ENCODE results near the gene G6PC3. TPM values are rescaled to one million over a fixed set of nuclear protein-coding genes. Genes with fewer than 3 reads are reported as not detected.
A peak's percentile ranks its signal among the peaks of the same experiment; 100 is the strongest.

G6PC3 gene
- total RNA-seq, 1 experiment from 2014 or later, result 105 TPM

DNA sequence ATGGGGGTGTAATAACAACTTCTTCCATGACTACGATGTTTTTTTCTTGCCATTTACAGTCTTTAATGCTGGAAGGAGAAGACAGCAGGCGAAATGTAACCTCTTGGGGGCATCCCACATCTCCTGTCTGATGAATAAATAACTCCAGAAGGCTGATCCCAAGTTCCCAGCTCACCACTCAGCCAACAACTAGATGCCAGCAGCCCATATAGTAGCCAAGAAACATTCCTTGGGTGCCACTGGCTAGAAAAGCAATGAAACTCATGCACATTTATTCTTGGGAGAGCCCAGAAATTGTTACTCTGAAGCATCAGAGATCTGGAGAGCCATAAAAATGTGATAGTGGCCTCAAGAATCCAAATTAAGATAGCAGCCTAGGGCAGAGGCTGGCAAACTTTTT, 33.1 kb upstream of the G6PC3 start:
- Histone ChIP-seq H2AFZ (ENCODE audit: low read length) (no peak overlapping the region), H3K4me2 (ENCODE audit: insufficient read depth, insufficient read length, low read length) (no peak overlapping the region), H2BK120ac (ENCODE audit: low read depth, low read length, poor library complexity, severe bottlenecking) (no peak overlapping the region), H3K14ac (ENCODE audit: insufficient read depth, low read length) (no peak overlapping the region), H2BK20ac (ENCODE audit: low read depth, low read length, poor library complexity, severe bottlenecking) (no peak overlapping the region), H3T11ph (ENCODE audit: low read length) (no peak overlapping the region), H3K79me1 (ENCODE audit: insufficient read depth, low read depth, low read length, poor library complexity, severe bottlenecking) (peaks cover 11% of the 10 kb centered on the region), H4K5ac (ENCODE audit: insufficient read length, low read depth, low read length) (no peak overlapping the region), H2AK5ac (ENCODE audit: insufficient read length, low read length) (no peak overlapping the region), H2BK5ac (ENCODE audit: insufficient read length, low read length) (no peak overlapping the region), H3K56ac (ENCODE audit: insufficient read length, low read depth, low read length) (no peak overlapping the region), H2BK12ac (ENCODE audit: insufficient read length, low read depth, low read length) (no peak overlapping the region), H3K9ac (ENCODE audit: extremely low read depth, insufficient read length, low read length) (no peak overlapping the region), H3K23me2 (ENCODE audit: insufficient read length, low read depth, low read length, poor library complexity, severe bottlenecking) (no peaks in the 10 kb centered on the region), H3K18ac (ENCODE audit: insufficient read length, low read depth, low read length) (no peak overlapping the region), H3K4me1 (ENCODE audit: insufficient read depth, low read length) (no peaks in the 10 kb centered on the region), H3K4ac (ENCODE audit: low read depth, low read length) (no peak overlapping the region), H3K9me3 (ENCODE audit: control insufficient read depth, low read depth, low read length) (no peaks in the 10 kb centered on the region), H2BK15ac (ENCODE audit: low read depth, low read length) (no peak overlapping the region), H3K27me3 (ENCODE audit: insufficient read depth, low read length) (no peaks in the 10 kb centered on the region), H3K23ac (ENCODE audit: insufficient read length, low read depth, low read length) (no peak overlapping the region), H3K79me2 (ENCODE audit: insufficient read depth, low read length) (peaks cover 4% of the 10 kb centered on the region; the same call in 1 of the 2 replicates), H3K27ac (ENCODE audit: insufficient read length, low read depth, low read length) (no peak overlapping the region), H4K8ac (replicated peaks; ENCODE audit: insufficient read length, low read depth, low read length) (no peak overlapping the region), H4K20me1 (ENCODE audit: control insufficient read depth, insufficient read depth, insufficient read length) (no peaks in the 10 kb centered on the region), H4K91ac (ENCODE audit: insufficient read length, low read depth, low read length) (no peak overlapping the region)
- H3K4me1 Mint-ChIP-seq, result peaks cover 2 to 6% of the 10 kb centered on the region in 2 experiments; a peak in 3 of 4 replicates
- H3K36me3 Mint-ChIP-seq (ENCODE audit: insufficient read depth in 1 of 3, low read depth in 3 of 3), result peaks cover 33 to 65% (median 63%) of the 10 kb centered on the region in 3 experiments; a peak in 6 of 7 replicates
- H3K27me3 Mint-ChIP-seq (ENCODE audit: low read depth), result no peaks in the 10 kb centered on the region
- 0 out of 7 replicates have a peak overlapping the region, but pooled peaks of 1 of the 3 experiments have one; percentile 46 for H3K27ac Mint-ChIP-seq
- no CpG with 5 or more reads among the region's 2 CpGs for WGBS (ENCODE audit: extremely low coverage, insufficient read length, low lambda C conversion rate)
- no peak for DNase-seq
- H3K9me3 Mint-ChIP-seq, result no peaks in the 10 kb centered on the region
- no peak overlapping the region for H3K4me3 Mint-ChIP-seq
- TF ChIP-seq, protein P1, sequence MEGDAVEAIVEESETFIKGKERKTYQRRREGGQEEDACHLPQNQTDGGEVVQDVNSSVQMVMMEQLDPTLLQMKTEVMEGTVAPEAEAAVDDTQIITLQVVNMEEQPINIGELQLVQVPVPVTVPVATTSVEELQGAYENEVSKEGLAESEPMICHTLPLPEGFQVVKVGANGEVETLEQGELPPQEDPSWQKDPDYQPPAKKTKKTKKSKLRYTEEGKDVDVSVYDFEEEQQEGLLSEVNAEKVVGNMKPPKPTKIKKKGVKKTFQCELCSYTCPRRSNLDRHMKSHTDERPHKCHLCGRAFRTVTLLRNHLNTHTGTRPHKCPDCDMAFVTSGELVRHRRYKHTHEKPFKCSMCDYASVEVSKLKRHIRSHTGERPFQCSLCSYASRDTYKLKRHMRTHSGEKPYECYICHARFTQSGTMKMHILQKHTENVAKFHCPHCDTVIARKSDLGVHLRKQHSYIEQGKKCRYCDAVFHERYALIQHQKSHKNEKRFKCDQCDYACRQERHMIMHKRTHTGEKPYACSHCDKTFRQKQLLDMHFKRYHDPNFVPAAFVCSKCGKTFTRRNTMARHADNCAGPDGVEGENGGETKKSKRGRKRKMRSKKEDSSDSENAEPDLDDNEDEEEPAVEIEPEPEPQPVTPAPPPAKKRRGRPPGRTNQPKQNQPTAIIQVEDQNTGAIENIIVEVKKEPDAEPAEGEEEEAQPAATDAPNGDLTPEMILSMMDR (conservative IDR thresholded peaks at IDR 0.05), result no peak

Data from H9 (cell line).